Inflammatory macrophage (primary cell): Measurements from ENCODE around the gene PPP2R3B.

ENCODE experiments used
- DNase-seq, 2 donors: peaks; one replicate each; pipeline ENCODE4 v3.0.0-alpha.2; 2020 to 2022

Gene PPP2R3B

DNA sequence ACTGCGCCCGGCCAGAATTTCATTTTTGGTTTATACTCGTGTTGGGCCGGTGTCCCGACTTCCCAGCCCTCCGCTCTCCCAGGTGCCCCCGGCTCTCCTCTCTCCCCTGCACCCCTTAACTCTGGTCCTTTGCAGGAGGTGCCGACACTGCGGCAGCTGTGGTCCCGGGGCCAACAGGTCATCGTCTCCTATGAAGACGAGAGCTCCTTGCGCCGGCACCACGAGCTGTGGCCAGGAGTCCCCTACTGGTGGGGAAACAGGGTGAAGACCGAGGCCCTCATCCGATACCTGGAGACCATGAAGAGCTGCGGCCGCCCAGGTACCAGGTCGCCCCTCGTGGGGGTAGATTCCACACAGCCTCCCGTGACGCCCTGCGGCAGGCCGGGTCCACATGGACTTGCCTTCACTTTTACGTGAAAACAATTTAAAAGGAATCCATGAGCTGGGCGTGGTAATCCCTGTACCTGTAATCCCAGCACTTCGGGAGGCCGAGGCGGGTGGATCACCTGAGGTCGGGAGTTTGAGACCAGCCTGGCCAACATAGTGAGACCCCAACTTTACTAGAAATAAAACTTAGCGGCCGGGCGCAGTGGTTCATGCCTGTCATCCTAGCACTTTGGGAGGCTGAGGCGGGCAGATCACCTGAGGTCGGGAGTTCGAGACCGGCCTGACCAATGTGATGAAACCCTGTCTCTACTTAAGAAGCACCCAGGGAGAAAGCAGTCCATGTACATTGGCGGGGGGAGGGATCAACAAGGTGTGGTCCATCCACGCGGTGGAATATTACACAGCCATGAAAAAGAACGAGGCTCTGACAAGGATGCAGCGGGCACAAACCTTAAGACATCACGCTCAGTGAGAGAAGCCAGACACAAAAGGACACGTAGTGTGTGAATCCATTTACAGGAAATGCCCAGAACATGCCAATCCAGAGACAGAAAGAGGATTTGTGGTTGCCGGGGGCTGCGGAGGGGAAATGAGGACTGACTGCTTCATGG lies 93.5 kb downstream of the PPP2R3B start:
- DNase-seq, result no peak

DNA sequence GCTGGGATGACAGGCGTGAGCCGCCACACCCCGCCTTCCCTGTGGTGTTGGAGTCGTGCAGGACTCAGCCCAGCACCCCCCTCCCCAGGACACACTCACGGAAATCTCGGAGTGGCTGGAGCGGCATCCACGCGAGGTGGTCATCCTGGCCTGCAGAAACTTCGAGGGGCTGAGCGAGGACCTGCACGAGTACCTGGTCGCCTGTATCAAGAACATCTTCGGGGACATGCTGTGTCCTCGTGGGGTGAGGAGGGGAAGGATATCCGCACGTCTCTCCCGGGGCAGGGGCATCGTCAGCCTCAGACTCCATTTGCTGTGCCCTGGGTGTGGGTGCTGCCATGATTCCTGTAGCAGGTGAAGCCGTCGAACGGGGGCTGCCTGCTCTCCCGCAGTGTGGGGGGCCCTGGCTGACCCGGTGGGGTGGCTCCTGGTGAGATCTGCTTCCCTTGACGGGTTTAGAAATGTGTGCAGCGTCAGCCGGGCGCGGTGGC lies 95.3 kb downstream of the PPP2R3B start:
- no peak for DNase-seq

DNA sequence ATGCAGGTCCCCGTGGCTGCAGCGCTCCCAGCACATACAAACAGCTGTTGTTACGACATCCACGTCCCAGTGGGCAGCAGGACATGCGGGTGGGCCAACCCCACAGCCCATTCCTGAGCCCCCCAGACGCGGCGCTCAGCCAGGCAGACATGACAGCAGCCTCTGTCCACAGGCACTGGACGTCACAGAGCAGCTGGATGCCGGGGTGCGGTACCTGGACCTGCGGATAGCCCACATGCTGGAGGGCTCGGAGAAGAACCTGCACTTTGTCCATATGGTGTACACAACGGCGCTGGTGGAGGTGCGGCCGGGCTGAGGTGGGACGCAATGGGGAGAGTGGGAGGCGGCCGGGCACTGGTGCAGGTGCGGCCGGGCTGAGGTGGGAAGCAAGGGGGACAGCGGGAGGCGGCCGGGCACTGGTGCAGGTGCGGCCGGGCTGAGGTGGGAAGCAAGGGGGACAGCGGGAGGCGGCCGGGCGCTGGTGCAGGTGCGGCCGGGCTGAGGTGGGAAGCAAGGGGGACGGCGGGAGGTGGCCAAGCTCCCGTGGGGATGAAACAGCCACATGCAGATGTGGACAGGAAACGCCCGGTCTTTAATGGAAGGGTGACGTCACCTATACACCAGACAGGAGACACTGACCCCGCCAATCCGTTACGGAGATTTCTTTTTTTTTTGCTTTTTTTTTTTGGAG lies 96.1 kb downstream of the PPP2R3B start:
- DNase-seq, result no peak

DNA sequence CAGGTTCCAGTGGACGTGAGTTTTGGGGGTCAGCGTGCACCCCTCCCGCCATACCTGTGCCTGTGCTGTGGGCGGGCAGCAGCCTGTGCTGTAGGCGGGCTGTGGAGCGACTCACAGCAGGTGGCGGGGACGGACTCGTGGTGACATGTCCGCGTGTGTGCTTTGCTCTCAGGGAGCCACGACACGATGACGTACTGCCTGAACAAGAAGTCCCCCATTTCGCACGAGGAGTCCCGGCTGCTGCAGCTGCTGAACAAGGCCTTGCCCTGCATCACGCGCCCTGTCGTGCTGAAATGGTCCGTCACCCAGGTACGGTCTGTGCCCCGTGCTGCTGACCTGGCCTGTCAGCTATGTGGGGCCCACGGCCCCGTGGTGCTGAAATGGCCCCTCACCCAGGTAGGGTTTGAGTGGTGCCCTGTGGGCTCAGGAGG lies 98.1 kb downstream of the PPP2R3B start:
- DNase-seq, result no peak

DNA sequence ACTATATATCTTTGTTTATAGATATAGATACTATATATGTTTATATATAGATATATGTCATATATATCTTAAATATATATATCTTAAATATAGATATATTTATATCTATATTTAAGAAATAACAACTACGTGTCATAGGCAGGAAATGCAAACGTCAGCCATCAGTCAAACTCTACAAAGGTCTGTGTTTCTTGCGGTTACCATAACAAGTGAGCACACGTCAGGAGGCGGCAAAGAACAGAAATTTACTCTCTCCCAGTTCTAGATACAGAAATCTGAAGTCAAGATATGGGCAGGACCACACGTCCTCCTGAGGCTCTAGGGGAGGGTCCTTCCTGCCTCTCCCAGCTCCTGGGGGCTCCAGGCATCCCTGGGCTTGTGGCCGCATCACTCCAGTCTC lies 99.0 kb downstream of the PPP2R3B start:
- DNase-seq, result no peak

DNA sequence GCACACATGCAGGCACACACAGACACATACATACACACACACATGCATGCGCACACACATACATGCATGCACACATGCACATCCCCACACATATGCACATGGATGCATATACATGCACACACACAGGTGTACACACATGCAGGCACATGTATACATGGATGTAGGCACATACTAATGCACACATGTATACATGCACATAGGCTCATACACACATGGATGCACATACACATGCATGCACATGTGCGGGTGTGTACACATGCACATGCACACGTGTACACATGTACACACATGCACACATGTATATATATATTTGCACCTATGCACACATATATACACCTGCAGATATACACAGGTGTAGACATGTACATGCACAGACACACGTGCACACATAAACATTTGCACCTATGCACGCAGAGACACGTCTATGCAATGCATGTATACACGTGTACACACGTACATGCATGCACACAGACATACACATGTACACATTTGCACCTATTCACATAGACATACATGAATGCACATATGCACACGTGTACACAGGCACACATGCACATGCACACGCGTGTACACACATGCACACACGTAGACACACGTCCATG lies 101.5 kb downstream of the PPP2R3B start:
- no peak for DNase-seq
